SJCRH30 (cell line): ENCODE data around the gene GPR152. TPM values are rescaled to one million over a fixed set of nuclear protein-coding genes. Genes with fewer than 3 reads are reported as not detected.

ENCODE experiments used
- DNase-seq, 2 experiments: peaks; one replicate each; pipeline ENCODE4 v3.0.0-alpha.2; 2015 to 2020
- H3K27ac ChIP-seq: fragments of 250-450 bp; sonication (Bioruptor Pico); 2 replicates; pipeline ENCODE4 v1.5.1; 2020; ENCODE audit warnings: mild to moderate bottlenecking, moderate library complexity
- H3K27me3 ChIP-seq: fragments of 250-450 bp; sonication (Bioruptor Pico); 2 replicates; pipeline ENCODE4 v1.5.1; 2020; ENCODE audit warnings: mild to moderate bottlenecking, moderate library complexity
- H3K36me3 ChIP-seq: fragments of 250-450 bp; sonication (Bioruptor Pico); 2 replicates; pipeline ENCODE4 v1.5.1; 2020; ENCODE audit warnings: mild to moderate bottlenecking, moderate library complexity
- H3K4me1 ChIP-seq: fragments of 250-450 bp; sonication (Bioruptor Pico); 2 replicates; pipeline ENCODE4 v1.5.1; 2020; ENCODE audit warnings: mild to moderate bottlenecking, moderate library complexity
- H3K4me3 ChIP-seq: fragments of 250-450 bp; sonication (Bioruptor Pico); 2 replicates; pipeline ENCODE4 v1.5.1; 2020; ENCODE audit warnings: mild to moderate bottlenecking, moderate library complexity
- H3K9me3 ChIP-seq: fragments of 250-450 bp; sonication (Bioruptor Pico); replicated peaks from 2 replicates; pipeline ENCODE4 v1.5.1; 2020; ENCODE audit warnings: mild to moderate bottlenecking, moderate library complexity
- total RNA-seq: library from RNA; depleted of rRNA; stranded (reverse); fragments of >200 nt; shearing (Covaris generic); gene quantifications from 2 replicates; pipeline ENCODE4 v1.2.3, GENCODE V29; 2014; rRNA removed

The GPR152 gene, protein sequence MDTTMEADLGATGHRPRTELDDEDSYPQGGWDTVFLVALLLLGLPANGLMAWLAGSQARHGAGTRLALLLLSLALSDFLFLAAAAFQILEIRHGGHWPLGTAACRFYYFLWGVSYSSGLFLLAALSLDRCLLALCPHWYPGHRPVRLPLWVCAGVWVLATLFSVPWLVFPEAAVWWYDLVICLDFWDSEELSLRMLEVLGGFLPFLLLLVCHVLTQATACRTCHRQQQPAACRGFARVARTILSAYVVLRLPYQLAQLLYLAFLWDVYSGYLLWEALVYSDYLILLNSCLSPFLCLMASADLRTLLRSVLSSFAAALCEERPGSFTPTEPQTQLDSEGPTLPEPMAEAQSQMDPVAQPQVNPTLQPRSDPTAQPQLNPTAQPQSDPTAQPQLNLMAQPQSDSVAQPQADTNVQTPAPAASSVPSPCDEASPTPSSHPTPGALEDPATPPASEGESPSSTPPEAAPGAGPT
- not detected in 2 replicates for total RNA-seq

GRCh38 chr11:67452141-67452952, at the start of gene GPR152:
Gene GPR152, minus strand, starts transcription at chr11:67452729. Its CDS starts 5 bp downstream, at chr11:67452724.
- Histone ChIP-seq H3K4me1 (no peaks in the 10 kb centered on the region), H3K27ac (no peak within 1 kb of the TSS), H3K4me3 (peak within 1 kb of the TSS; percentile 49), H3K27me3 (no peaks in the 10 kb centered on the region), H3K36me3 (no peaks in the 10 kb centered on the region), H3K9me3 (no peaks in the 10 kb centered on the region)
- DNase-seq: peak; percentile 61 to 64

GRCh38 chr11:67501854-67502253, 49.3 kb upstream of the GPR152 start:
- Histone ChIP-seq H3K27me3 (no peaks in the 10 kb centered on the region), H3K36me3 (no peaks in the 10 kb centered on the region), H3K9me3 (no peaks in the 10 kb centered on the region), H3K27ac (no peak overlapping the region), H3K4me3 (no peak overlapping the region), H3K4me1 (no peaks in the 10 kb centered on the region)
- DNase-seq: no peak

- no peaks in the 10 kb centered on the region for H3K36me3 ChIP-seq
- H3K27me3 ChIP-seq: no peaks in the 10 kb centered on the region
- DNase-seq: no peak
- H3K4me3 ChIP-seq: no peak overlapping the region
- no peak overlapping the region for H3K27ac ChIP-seq
- no peaks in the 10 kb centered on the region for H3K9me3 ChIP-seq
- H3K4me1 ChIP-seq: no peaks in the 10 kb centered on the region
These were observed 48.5 kb upstream of the GPR152 start for GRCh38 chr11:67500831-67501715.

DNA sequence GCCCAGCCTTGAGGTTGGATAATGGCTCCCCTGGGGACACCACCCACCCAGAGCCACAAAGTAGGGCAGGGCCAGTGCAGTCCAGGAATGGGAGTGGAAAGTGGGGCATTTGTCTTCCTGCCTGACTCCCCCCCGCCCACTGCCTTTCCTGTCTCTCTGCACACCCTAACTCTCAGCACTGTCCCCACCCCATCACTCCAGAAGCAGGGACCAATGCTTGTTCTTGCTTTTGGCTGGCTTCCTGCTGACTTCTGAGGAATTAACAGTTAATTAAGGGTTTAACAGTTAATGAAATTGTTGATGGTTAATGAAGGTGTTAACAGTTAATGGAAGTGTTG, 47.9 kb upstream of the GPR152 start:
- Histone ChIP-seq H3K4me1 (no peaks in the 10 kb centered on the region), H3K36me3 (no peaks in the 10 kb centered on the region), H3K27me3 (no peaks in the 10 kb centered on the region), H3K27ac (no peak overlapping the region), H3K9me3 (no peaks in the 10 kb centered on the region), H3K4me3 (no peak overlapping the region)
- DNase-seq: no peak

GRCh38 chr11:67499808-67500483, 47.4 kb upstream of the GPR152 start:
- H3K9me3 ChIP-seq: no peaks in the 10 kb centered on the region
- no peaks in the 10 kb centered on the region for H3K27me3 ChIP-seq
- H3K27ac ChIP-seq: no peak overlapping the region
- no peak for DNase-seq
- no peaks in the 10 kb centered on the region for H3K36me3 ChIP-seq
- no peaks in the 10 kb centered on the region for H3K4me1 ChIP-seq
- no peak overlapping the region for H3K4me3 ChIP-seq

- H3K9me3 ChIP-seq: no peaks in the 10 kb centered on the region
- H3K4me1 ChIP-seq: no peaks in the 10 kb centered on the region
- no peak overlapping the region for H3K27ac ChIP-seq
- no peaks in the 10 kb centered on the region for H3K36me3 ChIP-seq
- H3K27me3 ChIP-seq: no peaks in the 10 kb centered on the region
- no peak overlapping the region for H3K4me3 ChIP-seq
- DNase-seq: no peak
These were observed 46.0 kb upstream of the GPR152 start for GRCh38 chr11:67498544-67498972.

- Histone ChIP-seq H3K4me3 (no peak overlapping the region), H3K27me3 (no peaks in the 10 kb centered on the region), H3K4me1 (no peaks in the 10 kb centered on the region), H3K36me3 (no peaks in the 10 kb centered on the region), H3K9me3 (no peaks in the 10 kb centered on the region), H3K27ac (no peak overlapping the region)
- DNase-seq: no peak
These were observed 45.2 kb upstream of the GPR152 start for GRCh38 chr11:67497656-67498291.

DNA sequence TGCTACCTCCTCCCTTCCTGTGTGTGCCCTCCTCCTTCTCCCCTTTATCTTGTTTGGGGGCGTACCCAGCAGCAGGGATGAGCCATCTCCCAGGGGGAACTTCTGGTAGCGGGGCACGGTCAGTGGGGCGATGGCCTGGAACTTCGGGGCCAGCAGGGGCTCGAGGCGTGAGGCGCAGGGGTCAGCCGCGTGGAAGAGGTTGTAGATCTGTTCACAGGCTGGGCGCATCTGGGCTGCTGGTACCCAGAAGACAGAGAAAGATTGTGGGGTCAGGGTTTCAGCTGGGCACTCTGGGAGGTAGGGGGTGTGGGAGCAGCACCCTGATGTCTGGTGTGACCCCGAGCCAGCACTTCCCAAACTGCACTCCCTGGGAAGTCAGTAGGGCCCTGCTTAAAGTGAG, 43.6 kb upstream of the GPR152 start:
- DNase-seq: no peak
- no peaks in the 10 kb centered on the region for H3K9me3 ChIP-seq
- H3K27me3 ChIP-seq: no peaks in the 10 kb centered on the region
- H3K36me3 ChIP-seq: no peaks in the 10 kb centered on the region
- H3K4me3 ChIP-seq: no peak overlapping the region
- no peak overlapping the region for H3K27ac ChIP-seq
- no peaks in the 10 kb centered on the region for H3K4me1 ChIP-seq

- Histone ChIP-seq H3K9me3 (no peaks in the 10 kb centered on the region), H3K27me3 (no peaks in the 10 kb centered on the region), H3K4me1 (no peaks in the 10 kb centered on the region), H3K4me3 (no peak overlapping the region), H3K27ac (no peak overlapping the region), H3K36me3 (no peaks in the 10 kb centered on the region)
- DNase-seq: no peak
These were observed 42.9 kb upstream of the GPR152 start for GRCh38 chr11:67495234-67496005.

DNA sequence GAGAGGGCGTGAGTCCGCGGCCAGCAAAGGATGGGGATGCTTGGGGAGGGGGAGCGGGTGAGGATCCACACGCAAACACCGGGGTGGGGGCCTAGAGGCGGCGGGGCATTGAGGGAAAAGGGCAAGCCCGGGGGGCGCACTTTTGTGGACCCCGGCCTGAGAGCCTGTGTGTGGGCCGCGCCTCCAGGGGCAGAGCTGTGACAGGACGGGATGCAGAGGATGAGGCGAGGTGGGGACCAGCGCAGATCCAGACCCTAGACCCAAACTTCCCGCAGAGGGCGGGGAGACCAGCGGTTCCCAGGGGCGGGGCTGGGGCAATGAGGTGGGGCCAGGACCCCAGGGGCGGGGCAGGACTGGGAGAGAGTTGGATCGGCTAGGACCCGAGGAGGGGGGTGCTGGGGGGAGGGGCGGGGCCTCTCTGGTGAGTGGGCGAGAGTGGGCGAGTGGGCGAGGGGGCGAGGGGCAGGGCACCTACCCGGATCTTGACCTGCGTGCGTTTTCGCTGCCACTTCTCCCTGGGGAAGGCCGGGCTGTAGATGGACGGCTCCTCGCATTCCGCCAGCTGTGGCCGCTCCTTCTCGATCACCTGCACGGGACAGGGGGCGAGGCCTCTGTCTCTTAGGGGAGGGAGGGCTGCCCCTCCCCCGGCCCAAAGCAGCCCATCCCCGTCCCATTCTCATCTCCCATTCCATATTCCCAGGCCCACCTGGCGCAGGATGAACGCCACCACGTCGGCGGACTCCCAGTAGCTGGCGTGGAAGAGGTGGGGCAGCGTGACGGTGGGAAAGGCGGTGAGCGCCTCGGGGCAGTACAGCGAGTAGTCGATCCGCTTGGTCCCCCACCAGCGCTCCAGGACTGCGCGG, 42.1 kb upstream of the GPR152 start:
- DNase-seq: no peak
- Histone ChIP-seq H3K36me3 (no peaks in the 10 kb centered on the region), H3K4me3 (no peak overlapping the region), H3K27me3 (no peaks in the 10 kb centered on the region), H3K27ac (no peak overlapping the region), H3K9me3 (no peaks in the 10 kb centered on the region), H3K4me1 (no peaks in the 10 kb centered on the region)

- Histone ChIP-seq H3K27ac (no peak overlapping the region), H3K36me3 (no peaks in the 10 kb centered on the region), H3K27me3 (no peaks in the 10 kb centered on the region), H3K4me1 (no peaks in the 10 kb centered on the region), H3K9me3 (no peaks in the 10 kb centered on the region), H3K4me3 (no peak overlapping the region)
- no peak for DNase-seq
These were observed 41.2 kb upstream of the GPR152 start for GRCh38 chr11:67493548-67494370.
